Measurements from ENCODE around the gene SNX9.

DNA sequence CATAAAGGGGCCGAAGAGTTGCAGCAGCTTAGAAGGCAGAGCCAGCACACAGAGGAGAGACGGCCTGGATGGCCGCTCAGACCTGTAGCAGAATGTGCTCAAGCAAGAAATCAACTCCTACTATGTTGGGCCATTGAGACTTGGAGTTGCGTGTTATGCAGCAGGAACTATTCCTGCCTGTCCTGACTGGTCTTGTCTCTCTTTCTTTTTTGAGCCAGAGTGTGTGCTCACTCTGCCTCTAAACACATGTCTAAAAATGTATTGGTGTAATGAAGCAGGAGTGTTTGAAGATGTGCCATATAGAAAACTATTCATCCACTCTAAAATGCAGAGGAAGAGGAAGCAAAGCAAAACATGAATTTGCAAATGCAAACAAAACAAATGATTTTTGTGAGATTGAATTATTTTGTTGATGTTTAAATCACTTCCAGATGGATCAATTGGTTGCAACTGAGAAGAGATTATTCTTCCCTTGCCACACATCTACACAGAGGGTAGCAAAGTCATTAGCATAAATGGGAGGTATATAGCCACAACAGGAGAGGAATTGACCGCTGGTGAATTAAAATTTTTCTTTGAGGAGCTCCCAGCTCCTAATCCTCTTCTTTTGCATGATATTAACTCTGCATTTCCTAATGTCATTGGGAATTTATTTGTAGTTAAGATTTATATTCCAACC, 138.2 kb downstream of the SNX9 start:
- TF ChIP-seq, protein P1, sequence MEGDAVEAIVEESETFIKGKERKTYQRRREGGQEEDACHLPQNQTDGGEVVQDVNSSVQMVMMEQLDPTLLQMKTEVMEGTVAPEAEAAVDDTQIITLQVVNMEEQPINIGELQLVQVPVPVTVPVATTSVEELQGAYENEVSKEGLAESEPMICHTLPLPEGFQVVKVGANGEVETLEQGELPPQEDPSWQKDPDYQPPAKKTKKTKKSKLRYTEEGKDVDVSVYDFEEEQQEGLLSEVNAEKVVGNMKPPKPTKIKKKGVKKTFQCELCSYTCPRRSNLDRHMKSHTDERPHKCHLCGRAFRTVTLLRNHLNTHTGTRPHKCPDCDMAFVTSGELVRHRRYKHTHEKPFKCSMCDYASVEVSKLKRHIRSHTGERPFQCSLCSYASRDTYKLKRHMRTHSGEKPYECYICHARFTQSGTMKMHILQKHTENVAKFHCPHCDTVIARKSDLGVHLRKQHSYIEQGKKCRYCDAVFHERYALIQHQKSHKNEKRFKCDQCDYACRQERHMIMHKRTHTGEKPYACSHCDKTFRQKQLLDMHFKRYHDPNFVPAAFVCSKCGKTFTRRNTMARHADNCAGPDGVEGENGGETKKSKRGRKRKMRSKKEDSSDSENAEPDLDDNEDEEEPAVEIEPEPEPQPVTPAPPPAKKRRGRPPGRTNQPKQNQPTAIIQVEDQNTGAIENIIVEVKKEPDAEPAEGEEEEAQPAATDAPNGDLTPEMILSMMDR (optimal IDR thresholded peaks at IDR 0.05 in 1 of 3, IDR thresholded peaks at IDR 0.05 in 1 of 3, conservative IDR thresholded peaks at IDR 0.05 in 1 of 3; ENCODE audit: extremely low read depth in 1 of 3, insufficient read depth in 2 of 3, low read length in 3 of 3), result no peak
- TF ChIP-seq EZH2 (IDR thresholded peaks at IDR 0.05; ENCODE audit: low read length), result no peak
